Keratinocyte (primary cell): Measurements from ENCODE around the gene STXBP5L. TPM values are rescaled to one million over a fixed set of nuclear protein-coding genes. Genes with fewer than 3 reads are reported as not detected.

ENCODE experiments used
- DNase-seq: peaks from one replicate; pipeline ENCODE4 v3.0.0-alpha.2; 2011; ENCODE audit warnings: low read depth, missing footprints, low spot score
- FAIRE-seq: peaks from 2 replicates; lab custom pipeline; 2011; peaks lifted over from hg19 to GRCh38; lab: Jason Lieb, UNC
- H2AFZ ChIP-seq: 2 replicates; pipeline ENCODE4 v1.6.0; 2012; ENCODE audit warnings: low read length, control low read depth, inconsistent platforms; ENCODE audit not compliant: control insufficient read depth
- H3K27ac ChIP-seq: 2 replicates; pipeline ENCODE4 v1.5.1; 2011; ENCODE audit warnings: low read length; ENCODE audit not compliant: control insufficient read depth, insufficient read depth
- H3K27me3 ChIP-seq: 3 replicates; pipeline ENCODE4 v1.6.0; 2011; ENCODE audit warnings: low read length; ENCODE audit not compliant: control insufficient read depth, insufficient read depth; ENCODE audit errors: extremely low read depth
- H3K36me3 ChIP-seq, 2 experiments: 2 replicates in 1 of 2; 3 replicates in 1 of 2; pipeline ENCODE4 v1.5.1; 2011; ENCODE audit warnings: low read length in 2 of 2, mild to moderate bottlenecking in 1 of 2; ENCODE audit not compliant: control insufficient read depth in 2 of 2, insufficient read depth in 2 of 2; ENCODE audit errors: extremely low read depth in 1 of 2
- H3K4me1 ChIP-seq: 3 replicates; pipeline ENCODE4 v1.5.1; 2011; ENCODE audit warnings: low read length; ENCODE audit not compliant: control insufficient read depth, insufficient read depth; ENCODE audit errors: extremely low read depth
- H3K4me2 ChIP-seq: 3 replicates; pipeline ENCODE4 v1.6.0; 2011; ENCODE audit warnings: low read depth, low read length; ENCODE audit not compliant: control insufficient read depth, insufficient read depth; ENCODE audit errors: extremely low read depth
- H3K4me3 ChIP-seq, 3 experiments: fragments of 200-600 bp in 1 of 3; sonication (generic) in 1 of 3; 2 replicates in 2 of 3; 3 replicates in 1 of 3; pipeline ENCODE4 v1.5.1; 2011 to 2016; ENCODE audit warnings: low read length in 3 of 3, mild to moderate bottlenecking in 3 of 3, control low read depth in 2 of 3, inconsistent platforms in 1 of 3, low read depth in 1 of 3, mixed read lengths in 1 of 3, mixed run types in 1 of 3, moderate library complexity in 1 of 3; ENCODE audit not compliant: control insufficient read depth in 2 of 3, insufficient read depth in 2 of 3; ENCODE audit errors: extremely low read depth in 1 of 3
- H3K79me2 ChIP-seq: 2 replicates; pipeline ENCODE4 v1.6.0; 2012; ENCODE audit warnings: low read length; ENCODE audit not compliant: control insufficient read depth, insufficient read depth
- H3K9ac ChIP-seq: 3 replicates; pipeline ENCODE4 v1.6.0; 2011; ENCODE audit warnings: low read length; ENCODE audit not compliant: control insufficient read depth, insufficient read depth; ENCODE audit errors: extremely low read depth
- H3K9me1 ChIP-seq: 3 replicates; pipeline ENCODE4 v1.6.0; 2011; ENCODE audit warnings: low read length; ENCODE audit not compliant: control insufficient read depth, insufficient read depth; ENCODE audit errors: extremely low read depth
- H3K9me3 ChIP-seq: 2 replicates; pipeline ENCODE4 v1.5.1; 2012; ENCODE audit warnings: low read depth, low read length; ENCODE audit not compliant: control insufficient read depth
- H4K20me1 ChIP-seq: 3 replicates; pipeline ENCODE4 v1.6.0; 2011; ENCODE audit warnings: low read length; ENCODE audit not compliant: control insufficient read depth, insufficient read depth; ENCODE audit errors: extremely low read depth
- CTCF ChIP-seq, 3 experiments: IDR thresholded peaks in 1 of 3; conservative IDR thresholded peaks in 1 of 3; optimal IDR thresholded peaks in 1 of 3; 2 replicates in 2 of 3; 3 replicates in 1 of 3; pipeline versions ENCODE3 to v1.5.1; 2011; ENCODE audit warnings: low read length in 3 of 3, mild to moderate bottlenecking in 3 of 3, moderate library complexity in 2 of 3, control low read depth in 1 of 3, inconsistent platforms in 1 of 3; ENCODE audit not compliant: insufficient read depth in 2 of 3; ENCODE audit errors: extremely low read depth in 1 of 3
- EZH2 ChIP-seq: IDR thresholded peaks from one replicate; pipeline ENCODE4 v1.6.1; 2012; ENCODE audit warnings: inconsistent platforms, mild to moderate bottlenecking, low read length, moderate library complexity
- dilution Hi-C: fragments of 300-500 bp; cut with MboI; formaldehyde crosslinking; loops from one replicate; pipeline ENCODE4 v1.7.0; 2020; ENCODE audit warnings: low sequenced_read_pairs; ENCODE audit not compliant: extremely low pct_ligation_motif_present
- polyA plus RNA-seq, 5 experiments: library from polyadenylated mRNA; depleted of rRNA in 3 of 5; stranded (reverse) in 3 of 5; stranded (forward) in 1 of 5; unstranded in 1 of 5; fragments of >200 nt; gene quantifications; 1 replicate in 1 of 5; 2 replicates in 3 of 5; 3 replicates in 1 of 5; pipeline versions ENCODE4 v1.2.1 to v1.2.3, GENCODE V29; 2011 to 2012; ENCODE audit warnings: missing spikeins in 2 of 5, low read depth in 1 of 5, low replicate concordance in 1 of 5

STXBP5L gene
- polyA plus RNA-seq, 1 donor (not counting 4 experiments of a cell fraction or from before 2014, with no cell fraction given) = not detected

- dilution Hi-C loops = no loop called here
- TF ChIP-seq CTCF (optimal IDR thresholded peaks at IDR 0.05 in 1 of 3, IDR thresholded peaks at IDR 0.05 in 1 of 3, conservative IDR thresholded peaks at IDR 0.05 in 1 of 3; ENCODE audit: extremely low read depth in 1 of 3, insufficient read depth in 2 of 3, low read length in 3 of 3) (no peak), EZH2 (no peak)
- no peak for DNase-seq
- no peaks in the 10 kb centered on the region for H3K79me2 ChIP-seq
- H3K4me1 ChIP-seq = no peaks in the 10 kb centered on the region
- H3K4me2 ChIP-seq = no peak overlapping the region
- FAIRE-seq = no peak
- H3K9ac ChIP-seq = no peak overlapping the region
- no peaks in the 10 kb centered on the region for H3K9me1 ChIP-seq
- no peak overlapping the region for H3K4me3 ChIP-seq
- H3K9me3 ChIP-seq = no peaks in the 10 kb centered on the region
- H4K20me1 ChIP-seq = no peaks in the 10 kb centered on the region
- no peak overlapping the region for H3K27ac ChIP-seq
- H2AFZ ChIP-seq = no peak overlapping the region
- no peaks in the 10 kb centered on the region for H3K27me3 ChIP-seq
- H3K36me3 ChIP-seq = no peaks in the 10 kb centered on the region
Observed at GRCh38 chr3:121165397-121165837, 257.4 kb downstream of the STXBP5L start.

- no peaks in the 10 kb centered on the region for H3K9me3 ChIP-seq
- H3K4me3 ChIP-seq = no peak overlapping the region
- H3K27ac ChIP-seq = no peak overlapping the region
- H3K4me1 ChIP-seq = no peaks in the 10 kb centered on the region
- no peaks in the 10 kb centered on the region for H3K27me3 ChIP-seq
- no peaks in the 10 kb centered on the region for H3K9me1 ChIP-seq
- TF ChIP-seq EZH2 = no peak
- TF ChIP-seq CTCF (optimal IDR thresholded peaks at IDR 0.05 in 1 of 3, IDR thresholded peaks at IDR 0.05 in 1 of 3, conservative IDR thresholded peaks at IDR 0.05 in 1 of 3; ENCODE audit: extremely low read depth in 1 of 3, insufficient read depth in 2 of 3, low read length in 3 of 3) = no peak
- no peaks in the 10 kb centered on the region for H4K20me1 ChIP-seq
- dilution Hi-C loops = no loop called here
- H3K79me2 ChIP-seq = no peaks in the 10 kb centered on the region
- H3K9ac ChIP-seq = no peak overlapping the region
- H2AFZ ChIP-seq = no peak overlapping the region
- no peak for DNase-seq
- H3K36me3 ChIP-seq = no peaks in the 10 kb centered on the region
- FAIRE-seq = no peak
- no peak overlapping the region for H3K4me2 ChIP-seq
Observed at GRCh38 chr3:121167374-121168139, 259.6 kb downstream of the STXBP5L start.
